Stomach (tissue), 4 donors: ENCODE results near the gene TSHZ2.

Source experiments
- CTCF ChIP-seq, 7 experiments: fragments of 450-650 bp in 4 of 7; fragments of 200-600 bp in 3 of 7; sonication (generic) in 3 of 7; IDR thresholded peaks; one replicate each; pipeline ENCODE4 v1.5.1; 2016 to 2019; ENCODE audit warnings: antibody characterized with exemption in 7 of 7, control low read depth in 2 of 7, mild to moderate bottlenecking in 1 of 7
- POLR2A ChIP-seq, 4 donors: fragments of 450-650 bp; IDR thresholded peaks; one replicate each; pipeline ENCODE4 v1.6.1; 2016; ENCODE audit warnings: antibody characterized with exemption in 4 of 4, control low read depth in 2 of 4, mild to moderate bottlenecking in 1 of 4, moderate library complexity in 1 of 4

GRCh38 chr20:53480913-53481312 is 508.8 kb downstream of the TSHZ2 start:
- TF ChIP-seq CTCF (IDR thresholded peaks at IDR 0.05) = no peak
- TF ChIP-seq POLR2A (IDR thresholded peaks at IDR 0.05) = no peak
